ENCODE data around the gene TBX19.

DNA sequence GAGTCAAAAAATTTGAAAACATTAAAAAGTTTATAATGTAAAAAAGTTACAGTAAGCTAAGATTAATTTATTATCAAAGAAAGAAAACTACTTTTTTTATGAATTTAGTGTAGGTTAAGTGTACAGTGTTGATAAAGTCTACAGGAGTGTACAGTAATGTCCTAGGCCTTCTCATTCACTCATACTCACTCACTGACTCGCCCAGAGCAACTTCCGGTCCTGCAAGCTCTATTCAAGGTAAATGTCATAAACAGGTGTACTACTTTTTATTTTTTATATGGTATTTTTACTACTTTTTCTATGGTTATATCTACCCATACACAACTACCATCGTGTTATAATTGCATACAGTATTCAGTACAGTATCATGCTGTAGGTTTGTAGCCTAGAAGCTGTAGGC is 49.6 kb downstream of the TBX19 start:
- TF ChIP-seq, protein P1, sequence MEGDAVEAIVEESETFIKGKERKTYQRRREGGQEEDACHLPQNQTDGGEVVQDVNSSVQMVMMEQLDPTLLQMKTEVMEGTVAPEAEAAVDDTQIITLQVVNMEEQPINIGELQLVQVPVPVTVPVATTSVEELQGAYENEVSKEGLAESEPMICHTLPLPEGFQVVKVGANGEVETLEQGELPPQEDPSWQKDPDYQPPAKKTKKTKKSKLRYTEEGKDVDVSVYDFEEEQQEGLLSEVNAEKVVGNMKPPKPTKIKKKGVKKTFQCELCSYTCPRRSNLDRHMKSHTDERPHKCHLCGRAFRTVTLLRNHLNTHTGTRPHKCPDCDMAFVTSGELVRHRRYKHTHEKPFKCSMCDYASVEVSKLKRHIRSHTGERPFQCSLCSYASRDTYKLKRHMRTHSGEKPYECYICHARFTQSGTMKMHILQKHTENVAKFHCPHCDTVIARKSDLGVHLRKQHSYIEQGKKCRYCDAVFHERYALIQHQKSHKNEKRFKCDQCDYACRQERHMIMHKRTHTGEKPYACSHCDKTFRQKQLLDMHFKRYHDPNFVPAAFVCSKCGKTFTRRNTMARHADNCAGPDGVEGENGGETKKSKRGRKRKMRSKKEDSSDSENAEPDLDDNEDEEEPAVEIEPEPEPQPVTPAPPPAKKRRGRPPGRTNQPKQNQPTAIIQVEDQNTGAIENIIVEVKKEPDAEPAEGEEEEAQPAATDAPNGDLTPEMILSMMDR (IDR thresholded peaks at IDR 0.05), result no peak
- TF ChIP-seq POLR2A (IDR thresholded peaks at IDR 0.05), result no peak
